CD4-positive, alpha-beta T cell treated with Interleukin-4 for 4 hours (primary cell): ENCODE results near the gene FBXW4.
A peak's percentile ranks its signal among the peaks of the same experiment; 100 is the strongest.

Experiments used
- DNase-seq: peaks from one replicate; pipeline ENCODE4 v3.0.0-alpha.2; 2020

The FBXW4 gene

GRCh38 chr10:101579516-101579870 is 115.5 kb downstream of the FBXW4 start:
- DNase-seq, result no peak

- no peak for DNase-seq
Measured at GRCh38 chr10:101578803-101579515, 116.0 kb downstream of the FBXW4 start.

- no peak for DNase-seq
Measured at GRCh38 chr10:101578192-101578591, 116.8 kb downstream of the FBXW4 start.

GRCh38 chr10:101577121-101577871 is 117.7 kb downstream of the FBXW4 start:
- no peak for DNase-seq

GRCh38 chr10:101576211-101576863 is 118.6 kb downstream of the FBXW4 start:
- DNase-seq, result no peak

GRCh38 chr10:101575580-101576210 is 119.3 kb downstream of the FBXW4 start:
- DNase-seq, result no peak

GRCh38 chr10:101575091-101575490 is 119.9 kb downstream of the FBXW4 start:
- DNase-seq, result no peak

GRCh38 chr10:101573885-101574753 is 120.9 kb downstream of the FBXW4 start:
- DNase-seq, result no peak

- DNase-seq, result no peak
Measured at GRCh38 chr10:101572785-101573184, 122.2 kb downstream of the FBXW4 start.

GRCh38 chr10:101572126-101572525 is 122.8 kb downstream of the FBXW4 start:
- DNase-seq, result no peak

- no peak for DNase-seq
Measured at GRCh38 chr10:101571271-101571925, 123.6 kb downstream of the FBXW4 start.

- no peak for DNase-seq
Measured at GRCh38 chr10:101570428-101571270, 124.3 kb downstream of the FBXW4 start.

GRCh38 chr10:101569622-101570427 is 125.1 kb downstream of the FBXW4 start:
- DNase-seq, result peak; percentile 63

GRCh38 chr10:101569323-101569621 is 125.7 kb downstream of the FBXW4 start:
- DNase-seq, result no peak

- DNase-seq, result no peak
Measured at GRCh38 chr10:101568054-101568745, 126.8 kb downstream of the FBXW4 start.

- DNase-seq, result no peak
Measured at GRCh38 chr10:101567165-101568006, 127.6 kb downstream of the FBXW4 start.

GRCh38 chr10:101566333-101567164 is 128.4 kb downstream of the FBXW4 start:
- DNase-seq, result no peak

GRCh38 chr10:101565936-101566332 is 129.0 kb downstream of the FBXW4 start:
- DNase-seq, result no peak
